Right lobe of liver (tissue), 6 donors: ENCODE data around the gene RAD9B. TPM values are rescaled to one million over a fixed set of nuclear protein-coding genes. Genes with fewer than 3 reads are reported as not detected.
"Not testable (repeated sequence)": the region's sequence is repeated elsewhere in the genome, so short reads cannot be mapped to it uniquely, and the experiment has no call there.

ENCODE experiments used
- ATAC-seq, 4 donors: fragments of 200-7000 bp; cut with Tn5 transposase; one replicate each; pipeline ENCODE4 v1.9.1; 2020; ENCODE audit warnings: mild to moderate bottlenecking in 4 of 4, moderate library complexity in 4 of 4
- DNase-seq, 3 donors: peaks; one replicate each; pipeline ENCODE4 v3.0.0-alpha.2; 2020
- H3K27ac ChIP-seq, 3 donors: fragments of 200-600 bp; one replicate each; pipeline ENCODE4 v1.8.0; 2022
- H3K27me3 ChIP-seq, 2 donors: fragments of 200-600 bp; one replicate each; pipeline ENCODE4 v1.8.0; 2022
- H3K36me3 ChIP-seq, 4 donors: fragments of 200-600 bp; sonication (generic) in 1 of 4; one replicate each; pipeline versions ENCODE4 v1.5.1 to v1.8.0; 2017 to 2022; ENCODE audit warnings: control low read depth in 1 of 4
- H3K4me1 ChIP-seq, 4 donors: fragments of 200-600 bp; sonication (generic) in 1 of 4; one replicate each; pipeline versions ENCODE4 v1.5.1 to v1.8.0; 2017 to 2022; ENCODE audit warnings: control low read depth in 1 of 4
- H3K4me3 ChIP-seq, 3 donors: fragments of 200-600 bp; one replicate each; pipeline ENCODE4 v1.8.0; 2022
- H3K9me3 ChIP-seq, 4 donors: fragments of 200-600 bp; sonication (generic) in 1 of 4; one replicate each; pipeline versions ENCODE4 v1.5.1 to v1.8.0; 2017 to 2022; ENCODE audit warnings: control low read depth in 1 of 4
- CTCF ChIP-seq, 4 donors: fragments of 200-600 bp in 3 of 4; fragments of 450-650 bp in 1 of 4; IDR thresholded peaks; one replicate each; pipeline versions ENCODE4 v1.5.1 to v1.8.0; 2016 to 2022; ENCODE audit warnings: antibody characterized with exemption in 4 of 4, mild to moderate bottlenecking in 2 of 4
- POLR2A ChIP-seq: fragments of 450-650 bp; IDR thresholded peaks from one replicate; pipeline ENCODE4 v1.6.1; 2017; ENCODE audit warnings: antibody characterized with exemption, mild to moderate bottlenecking
- WGBS: methylation state at CpG from one replicate; pipeline ENCODE4 v1.1.6; 2018; ENCODE audit warnings: low coverage, low lambda C conversion rate; ENCODE audit not compliant: insufficient coverage; ENCODE audit errors: missing lambda C conversion rate; 5-methylcytosine and 5-hydroxymethylcytosine counted together
- intact Hi-C, 2 donors: fragments of 100-400 bp; cut with DNase I; formaldehyde crosslinking; loops; one replicate each; pipeline versions ENCODE4 v1.11.2 to v1.14.1; 2022
- long read RNA-seq: library from polyadenylated mRNA; unstranded; transcript quantifications from one replicate; pipeline ENCODE4 v2.0.0, GENCODE V29; 2019
- total RNA-seq, 6 experiments: library from RNA; depleted of rRNA in 2 of 6; stranded (reverse); fragments of >200 nt in 2 of 6; fragmentation: NEBNext Ultra II Directional in 3 of 6; extraction: Animal tissue kit (Norgen Biotek cat#: 25700) in 3 of 6; gene quantifications; one replicate each; pipeline versions ENCODE4 v1.1.0 to v1.2.4, GENCODE V29; 2016 to 2023
- donor health status: DM: no; HTN: yes; CAD: no.
- donor health status: DM: no; HTN: no; CAD: no.
- donor health status: DM: no; HTN: no; CAD: no.
- donor health status: DM: no; HTN: yes; CAD: no.
- donor health status: DM: no; HTN: yes; CAD: no.

RAD9B gene
- under 1 TPM in 5 of 6 experiments, not detected in 1; 0.37 to 0.58 (median 0.51) TPM for total RNA-seq
- long read RNA-seq, result 0 reads

- Histone ChIP-seq H3K4me3 (peak within 1 kb of the TSS; percentile 83 to 97 (median 95)), H3K36me3 (no peaks in the 10 kb centered on the region), H3K4me1 (peaks cover 0 to 28% (median 12%) of the 10 kb centered on the region in 4 donors), H3K9me3 (no peaks in the 10 kb centered on the region), H3K27me3 (no peaks in the 10 kb centered on the region), H3K27ac (peak within 1 kb of the TSS; percentile 78 to 80 (median 79))
- DNase-seq (peak; percentile 97 to 99 (median 98)), ATAC-seq (peak; percentile 95 to 98 (median 96))
- intact Hi-C loops, result loop anchor here in 1 of 2 donors (10.0 kb wide), 1 partner anchor 103 kb away; no protein-coding TSS in a partner anchor
- 13% methylated on average over 31 of the region's 61 CpGs for WGBS
- TF ChIP-seq CTCF (IDR thresholded peaks at IDR 0.05) (no peak), POLR2A (peak; percentile 96)
These were observed at the start of gene RAD9B, which contains the start of gene VPS29 for GRCh38 chr12:110501752-110502738. Gene RAD9B, plus strand, starts transcription at chr12:110502331. Its CDS starts 7 bp downstream, at chr12:110502338. Gene VPS29, minus strand, starts transcription at chr12:110502111. Its CDS starts 60 bp downstream, at chr12:110502051.

- H3K9me3 ChIP-seq, result no peaks in the 10 kb centered on the region
- no peaks in the 10 kb centered on the region for H3K27me3 ChIP-seq
- peaks cover 0 to 7% (median 0%) of the 10 kb centered on the region in 4 donors for H3K36me3 ChIP-seq
- peaks cover 0 to 33% (median 4%) of the 10 kb centered on the region in 4 donors for H3K4me1 ChIP-seq
- TF ChIP-seq POLR2A, result no peak
- no peak for TF ChIP-seq CTCF (IDR thresholded peaks at IDR 0.05)
- DNase-seq (no peak), ATAC-seq (peak; percentile 5 to 53 (median 22))
- intact Hi-C loops, result loop anchor here in 1 of 2 donors (10.0 kb wide), 2 partner anchors 61 to 141 kb away; no protein-coding TSS in a partner anchor
- peak overlapping the region in 2 of 3 donors; percentile 45 to 83 for H3K27ac ChIP-seq
- 25% methylated on average over 4 of the region's 4 CpGs for WGBS
- H3K4me3 ChIP-seq, result peak overlapping the region in 2 of 3 donors; percentile 6
These were observed 48.4 kb upstream of the RAD9B start for GRCh38 chr12:110453569-110454296.

- peaks cover 0 to 18% (median 2%) of the 10 kb centered on the region in 4 donors for H3K4me1 ChIP-seq
- DNase-seq, result no peak
- no peak overlapping the region for H3K27ac ChIP-seq
- WGBS, result 85% methylated on average over 4 of the region's 4 CpGs
- H3K36me3 ChIP-seq, result peaks cover 0 to 29% (median 2%) of the 10 kb centered on the region in 4 donors
- no peaks in the 10 kb centered on the region for H3K27me3 ChIP-seq
- no peak overlapping the region for H3K4me3 ChIP-seq
- H3K9me3 ChIP-seq, result no peaks in the 10 kb centered on the region
- intact Hi-C loops, result loop anchor here in 1 of 2 donors (10.0 kb wide), 2 partner anchors 56 to 136 kb away; no protein-coding TSS in a partner anchor
- TF ChIP-seq POLR2A, result no peak
- no peak for TF ChIP-seq CTCF (IDR thresholded peaks at IDR 0.05)
- ATAC-seq, result no peak
These were observed 43.4 kb upstream of the RAD9B start for GRCh38 chr12:110458756-110459155.

GRCh38 chr12:110461189-110461588 lies 40.9 kb upstream of the RAD9B start:
- ATAC-seq, H3K27ac ChIP-seq, H3K9me3 ChIP-seq, H3K4me1 ChIP-seq, DNase-seq, intact Hi-C loops, H3K4me3 ChIP-seq, H3K27me3 ChIP-seq: not testable (repeated sequence)
- H3K36me3 ChIP-seq, result peaks cover 0 to 41% (median 5%) of the 10 kb centered on the region in 4 donors
- 86% methylated on average over 5 of the region's 5 CpGs for WGBS
